H9 (cell line): ENCODE measurements around the gene FLNC. TPM values are rescaled to one million over a fixed set of nuclear protein-coding genes. Genes with fewer than 3 reads are reported as not detected.
A peak's percentile ranks its signal among the peaks of the same experiment; 100 is the strongest.

ENCODE experiments used
- DNase-seq: peaks from one replicate; pipeline ENCODE4 v3.0.0-alpha.2; 2017
- H2AFZ ChIP-seq: one replicate; pipeline ENCODE4 v1.6.1; 2013; ENCODE audit warnings: mild to moderate bottlenecking, low read length, control low read depth, moderate library complexity
- H2AK5ac ChIP-seq: 2 replicates; pipeline ENCODE4 v1.6.1; 2013; ENCODE audit warnings: low read length, control low read depth, mixed read lengths; ENCODE audit not compliant: insufficient read length
- H2BK120ac ChIP-seq: one replicate; pipeline ENCODE4 v1.6.1; 2013; ENCODE audit warnings: low read depth, mild to moderate bottlenecking, low read length, control low read depth, inconsistent platforms; ENCODE audit not compliant: poor library complexity, severe bottlenecking
- H2BK12ac ChIP-seq: 2 replicates; pipeline ENCODE4 v1.6.1; 2013; ENCODE audit warnings: low read length, control low read depth, mixed read lengths, low read depth; ENCODE audit not compliant: insufficient read length
- H2BK15ac ChIP-seq: 2 replicates; pipeline ENCODE4 v1.6.1; 2013; ENCODE audit warnings: low read depth, low read length, control low read depth
- H2BK20ac ChIP-seq: one replicate; pipeline ENCODE4 v1.6.1; 2013; ENCODE audit warnings: low read depth, mild to moderate bottlenecking, low read length, control low read depth, inconsistent platforms; ENCODE audit not compliant: poor library complexity, severe bottlenecking
- H2BK5ac ChIP-seq: 2 replicates; pipeline ENCODE4 v1.6.1; 2013; ENCODE audit warnings: low read length, control low read depth, mixed read lengths; ENCODE audit not compliant: insufficient read length
- H3K14ac ChIP-seq: 2 replicates; pipeline ENCODE4 v1.6.1; 2013; ENCODE audit warnings: low read length, control low read depth; ENCODE audit not compliant: insufficient read depth
- H3K18ac ChIP-seq: 2 replicates; pipeline ENCODE4 v1.6.1; 2013; ENCODE audit warnings: low read depth, mild to moderate bottlenecking, mixed read lengths, low read length, control low read depth; ENCODE audit not compliant: insufficient read length
- H3K23ac ChIP-seq: 2 replicates; pipeline ENCODE4 v1.6.1; 2013; ENCODE audit warnings: low read length, control low read depth, mixed read lengths, low read depth; ENCODE audit not compliant: insufficient read length
- H3K23me2 ChIP-seq: 2 replicates; pipeline ENCODE4 v1.6.1; 2013; ENCODE audit warnings: low read depth, mild to moderate bottlenecking, mixed read lengths, low read length, control low read depth; ENCODE audit not compliant: insufficient read length, poor library complexity, severe bottlenecking
- H3K27ac ChIP-seq: 2 replicates; pipeline ENCODE4 v1.5.1; 2013; ENCODE audit warnings: low read length, control low read depth, mixed read lengths, low read depth; ENCODE audit not compliant: insufficient read length
- H3K27me3 ChIP-seq: 2 replicates; pipeline ENCODE4 v1.6.1; 2013; ENCODE audit warnings: low read length, control low read depth, inconsistent platforms; ENCODE audit not compliant: insufficient read depth
- H3K4ac ChIP-seq: 2 replicates; pipeline ENCODE4 v1.6.1; 2013; ENCODE audit warnings: low read depth, mild to moderate bottlenecking, control low read depth, inconsistent platforms, low read length, moderate library complexity
- H3K4me1 ChIP-seq: 2 replicates; pipeline ENCODE4 v1.6.1; 2013; ENCODE audit warnings: low read length, control low read depth, inconsistent platforms; ENCODE audit not compliant: insufficient read depth
- H3K4me2 ChIP-seq: 2 replicates; pipeline ENCODE4 v1.6.1; 2013; ENCODE audit warnings: low read length, control low read depth, mixed read lengths; ENCODE audit not compliant: insufficient read length, insufficient read depth
- H3K56ac ChIP-seq: 2 replicates; pipeline ENCODE4 v1.6.1; 2013; ENCODE audit warnings: low read depth, mild to moderate bottlenecking, mixed read lengths, low read length, control low read depth; ENCODE audit not compliant: insufficient read length
- H3K79me1 ChIP-seq: 2 replicates; pipeline ENCODE4 v1.6.1; 2013; ENCODE audit warnings: low read depth, mild to moderate bottlenecking, moderate library complexity, low read length, control low read depth, inconsistent platforms; ENCODE audit not compliant: insufficient read depth, poor library complexity, severe bottlenecking
- H3K79me2 ChIP-seq: 2 replicates; pipeline ENCODE4 v1.6.1; 2013; ENCODE audit warnings: low read length, control low read depth, inconsistent platforms; ENCODE audit not compliant: insufficient read depth
- H3K9ac ChIP-seq: 2 replicates; pipeline ENCODE4 v1.6.1; 2013; ENCODE audit warnings: low read length, control low read depth, mixed read lengths; ENCODE audit not compliant: insufficient read length; ENCODE audit errors: extremely low read depth
- H3K9me3 ChIP-seq: one replicate; pipeline ENCODE4 v1.6.1; 2013; ENCODE audit warnings: low read depth, low read length, inconsistent platforms; ENCODE audit not compliant: control insufficient read depth
- H3T11ph ChIP-seq: one replicate; pipeline ENCODE4 v1.6.1; 2013; ENCODE audit warnings: mild to moderate bottlenecking, low read length, control low read depth, inconsistent platforms
- H4K20me1 ChIP-seq: one replicate; pipeline ENCODE4 v1.6.1; 2013; ENCODE audit not compliant: control insufficient read depth, insufficient read length, insufficient read depth
- H4K5ac ChIP-seq: 2 replicates; pipeline ENCODE4 v1.6.1; 2013; ENCODE audit warnings: low read depth, mild to moderate bottlenecking, mixed read lengths, low read length, control low read depth; ENCODE audit not compliant: insufficient read length
- H4K8ac ChIP-seq: replicated peaks from 2 replicates; pipeline ENCODE4 v1.6.1; 2013; ENCODE audit warnings: low read length, control low read depth, mixed read lengths, low read depth; ENCODE audit not compliant: insufficient read length
- H4K91ac ChIP-seq: 2 replicates; pipeline ENCODE4 v1.6.1; 2013; ENCODE audit warnings: low read depth, mild to moderate bottlenecking, moderate library complexity, mixed read lengths, low read length, control low read depth; ENCODE audit not compliant: insufficient read length
- H3K27ac Mint-ChIP-seq, 3 experiments: 2 replicates in 2 of 3; 3 replicates in 1 of 3; pipeline ENCODE4 v1.8.0; 2020 to 2021; ENCODE audit warnings: mixed read lengths in 3 of 3, mild to moderate bottlenecking in 1 of 3, moderate library complexity in 1 of 3
- H3K27me3 Mint-ChIP-seq: 2 replicates; pipeline ENCODE4 v1.8.0; 2021; ENCODE audit warnings: low read depth, mild to moderate bottlenecking, moderate library complexity, mixed read lengths
- H3K36me3 Mint-ChIP-seq, 3 experiments: 2 replicates in 2 of 3; 3 replicates in 1 of 3; pipeline ENCODE4 v1.8.0; 2020 to 2021; ENCODE audit warnings: low read depth in 3 of 3, mixed read lengths in 3 of 3; ENCODE audit not compliant: insufficient read depth in 1 of 3
- H3K4me1 Mint-ChIP-seq, 2 experiments: 2 replicates each; pipeline ENCODE4 v1.8.0; 2020; ENCODE audit warnings: mixed read lengths in 2 of 2
- H3K4me3 Mint-ChIP-seq, 2 experiments: 2 replicates in 1 of 2; 3 replicates in 1 of 2; pipeline ENCODE4 v1.8.0; 2020 to 2021; ENCODE audit warnings: mild to moderate bottlenecking in 2 of 2, mixed read lengths in 2 of 2, moderate library complexity in 1 of 2
- H3K9me3 Mint-ChIP-seq, 2 experiments: 2 replicates in 1 of 2; 3 replicates in 1 of 2; pipeline ENCODE4 v1.8.0; 2020; ENCODE audit warnings: mild to moderate bottlenecking in 2 of 2, mixed read lengths in 2 of 2, moderate library complexity in 1 of 2
- CTCF ChIP-seq: fragments of 200-600 bp; sonication (generic); conservative IDR thresholded peaks from 3 replicates; pipeline ENCODE4 v1.8.0; 2021; ENCODE audit warnings: antibody characterized with exemption, mild to moderate bottlenecking
- WGBS: extraction: QIAGEN DNeasy Blood & Tissue Kit; methylation state at CpG from one replicate; pipeline ENCODE4 v1.1.7; 2013; ENCODE audit warnings: missing lambda C conversion rate, low lambda C conversion rate, mixed read lengths; ENCODE audit not compliant: insufficient read length; ENCODE audit errors: extremely low coverage; 5-methylcytosine and 5-hydroxymethylcytosine counted together
- total RNA-seq: library from RNA; stranded (reverse); gene quantifications from 2 replicates; pipeline ENCODE4 v1.2.1, GENCODE V29; 2021

The FLNC gene
- total RNA-seq, 1 experiment from 2014 or later, result 12.2 TPM

- Histone ChIP-seq H3K27me3 (no peaks in the 10 kb centered on the region), H3K56ac (no peak overlapping the region), H3K18ac (no peak overlapping the region), H3T11ph (no peak overlapping the region), H2BK12ac (no peak overlapping the region), H3K4me2 (no peak overlapping the region), H2AK5ac (no peak overlapping the region), H2BK5ac (no peak overlapping the region), H3K14ac (no peak overlapping the region), H2BK120ac (no peak overlapping the region), H3K27ac (no peak overlapping the region), H3K9ac (no peak overlapping the region), H4K91ac (no peak overlapping the region), H4K5ac (no peak overlapping the region), H3K4me1 (no peaks in the 10 kb centered on the region), H3K4ac (no peak overlapping the region), H2BK15ac (no peak overlapping the region), H4K20me1 (no peaks in the 10 kb centered on the region), H3K23ac (no peak overlapping the region), H4K8ac (no peak overlapping the region), H2AFZ (no peak overlapping the region), H3K23me2 (no peaks in the 10 kb centered on the region), H2BK20ac (no peak overlapping the region), H3K79me1 (no peaks in the 10 kb centered on the region), H3K9me3 (no peaks in the 10 kb centered on the region), H3K79me2 (no peaks in the 10 kb centered on the region)
- H3K9me3 Mint-ChIP-seq, result 0 out of 5 replicates have a peak, but pooled peaks cover 0 to 4% of the 10 kb centered on the region in 2 experiments
- H3K4me3 Mint-ChIP-seq, result peak overlapping the region in 1 of 2 experiments; percentile 13; a peak in 1 of 5 replicates
- TF ChIP-seq CTCF, result no peak
- peaks cover 4 to 6% of the 10 kb centered on the region in 2 experiments; a peak in 3 of 4 replicates for H3K4me1 Mint-ChIP-seq
- peaks cover 5% of the 10 kb centered on the region for H3K27me3 Mint-ChIP-seq
- no CpG with 5 or more reads among the region's 10 CpGs for WGBS
- peaks cover 0 to 2% (median 0%) of the 10 kb centered on the region in 3 experiments; a peak in 3 of 7 replicates for H3K36me3 Mint-ChIP-seq
- no peak for DNase-seq
- no peak overlapping the region for H3K27ac Mint-ChIP-seq
Measured at GRCh38 chr7:128885370-128886187, 55.4 kb downstream of the FLNC start.
